ENCODE measurements around the gene KRT36. TPM values are rescaled to one million over a fixed set of nuclear protein-coding genes. Genes with fewer than 3 reads are reported as not detected.

The KRT36 gene
- total and polyA plus RNA-seq, 4 donors, result 0.50 TPM; not detected in 3

- H3K27me3 ChIP-seq (ENCODE audit: control insufficient read depth in 1 of 2, insufficient read depth in 2 of 2, low read length in 1 of 2), result no peaks in the 10 kb centered on the region
- H3K4me1 ChIP-seq (ENCODE audit: control insufficient read depth in 1 of 2, insufficient read depth in 2 of 2, low read length in 2 of 2), result no peaks in the 10 kb centered on the region
- no peak overlapping the region for H3K4me3 ChIP-seq (ENCODE audit: low read length in 2 of 2)
- intact Hi-C loops (cut with DNase I), result no loop called here
- 88 to 91% methylated on average over 14 of the region's 14 CpGs for WGBS, 2 donors
- DNase-seq (no peak), ATAC-seq (ENCODE audit: low FRiP score) (no peak)
- H3K9me3 ChIP-seq (ENCODE audit: control insufficient read depth, low read length), result no peaks in the 10 kb centered on the region
- H3K27ac ChIP-seq (ENCODE audit: low read depth in 1 of 2, low read length in 2 of 2), result no peak overlapping the region
- no peaks in the 10 kb centered on the region for H3K36me3 ChIP-seq (ENCODE audit: control insufficient read depth in 1 of 2, insufficient read depth in 2 of 2, low read length in 1 of 2)
Measured at GRCh38 chr17:41516830-41517283, 27.1 kb upstream of the KRT36 start.

GRCh38 chr17:41516147-41516829, 26.6 kb upstream of the KRT36 start:
- Histone ChIP-seq H3K27ac (ENCODE audit: low read depth in 1 of 2, low read length in 2 of 2) (no peak overlapping the region), H3K9me3 (ENCODE audit: control insufficient read depth, low read length) (no peaks in the 10 kb centered on the region), H3K4me3 (ENCODE audit: low read length in 2 of 2) (no peak overlapping the region), H3K27me3 (ENCODE audit: control insufficient read depth in 1 of 2, insufficient read depth in 2 of 2, low read length in 1 of 2) (no peaks in the 10 kb centered on the region), H3K4me1 (ENCODE audit: control insufficient read depth in 1 of 2, insufficient read depth in 2 of 2, low read length in 2 of 2) (no peaks in the 10 kb centered on the region), H3K36me3 (ENCODE audit: control insufficient read depth in 1 of 2, insufficient read depth in 2 of 2, low read length in 1 of 2) (no peaks in the 10 kb centered on the region)
- ATAC-seq (ENCODE audit: low FRiP score), result no peak
- no peak for DNase-seq
- intact Hi-C loops (cut with DNase I), result no loop called here
- 91 to 93% methylated on average over 14 of the region's 14 CpGs for WGBS, 2 donors

- ATAC-seq (ENCODE audit: low FRiP score) (no peak), DNase-seq (no peak)
- intact Hi-C loops (cut with DNase I), result no loop called here
- no peaks in the 10 kb centered on the region for H3K4me1 ChIP-seq (ENCODE audit: control insufficient read depth in 1 of 2, insufficient read depth in 2 of 2, low read length in 2 of 2)
- no peak overlapping the region for H3K27ac ChIP-seq (ENCODE audit: low read depth in 1 of 2, low read length in 2 of 2)
- no peak overlapping the region for H3K4me3 ChIP-seq (ENCODE audit: low read length in 2 of 2)
- H3K27me3 ChIP-seq (ENCODE audit: control insufficient read depth in 1 of 2, insufficient read depth in 2 of 2, low read length in 1 of 2), result no peaks in the 10 kb centered on the region
- WGBS, 2 donors, result 74 to 75% methylated on average over 5 of the region's 5 CpGs
- H3K36me3 ChIP-seq (ENCODE audit: control insufficient read depth in 1 of 2, insufficient read depth in 2 of 2, low read length in 1 of 2), result no peaks in the 10 kb centered on the region
- H3K9me3 ChIP-seq (ENCODE audit: control insufficient read depth, low read length), result no peaks in the 10 kb centered on the region
Measured at GRCh38 chr17:41513168-41513547, 23.4 kb upstream of the KRT36 start.

GRCh38 chr17:41512546-41513167, 22.9 kb upstream of the KRT36 start:
- H3K4me1 ChIP-seq (ENCODE audit: control insufficient read depth in 1 of 2, insufficient read depth in 2 of 2, low read length in 2 of 2), result no peaks in the 10 kb centered on the region
- no peak overlapping the region for H3K4me3 ChIP-seq (ENCODE audit: low read length in 2 of 2)
- H3K27me3 ChIP-seq (ENCODE audit: control insufficient read depth in 1 of 2, insufficient read depth in 2 of 2, low read length in 1 of 2), result no peaks in the 10 kb centered on the region
- intact Hi-C loops (cut with DNase I), result no loop called here
- ATAC-seq (ENCODE audit: low FRiP score), result no peak
- H3K27ac ChIP-seq (ENCODE audit: low read depth in 1 of 2, low read length in 2 of 2), result no peak overlapping the region
- H3K9me3 ChIP-seq (ENCODE audit: control insufficient read depth, low read length), result no peaks in the 10 kb centered on the region
- WGBS, 2 donors, result 71 to 79% methylated on average over 7 of the region's 7 CpGs
- no peaks in the 10 kb centered on the region for H3K36me3 ChIP-seq (ENCODE audit: control insufficient read depth in 1 of 2, insufficient read depth in 2 of 2, low read length in 1 of 2)
- DNase-seq, result no peak

- Histone ChIP-seq H3K4me1 (ENCODE audit: control insufficient read depth in 1 of 2, insufficient read depth in 2 of 2, low read length in 2 of 2) (no peaks in the 10 kb centered on the region), H3K4me3 (ENCODE audit: low read length in 2 of 2) (no peak overlapping the region), H3K27ac (ENCODE audit: low read depth in 1 of 2, low read length in 2 of 2) (no peak overlapping the region), H3K36me3 (ENCODE audit: control insufficient read depth in 1 of 2, insufficient read depth in 2 of 2, low read length in 1 of 2) (no peaks in the 10 kb centered on the region), H3K27me3 (ENCODE audit: control insufficient read depth in 1 of 2, insufficient read depth in 2 of 2, low read length in 1 of 2) (no peaks in the 10 kb centered on the region), H3K9me3 (ENCODE audit: control insufficient read depth, low read length) (no peaks in the 10 kb centered on the region)
- ATAC-seq (ENCODE audit: low FRiP score), result no peak
- 75 to 76% methylated on average over 10 of the region's 10 CpGs for WGBS, 2 donors
- DNase-seq, result no peak
- intact Hi-C loops (cut with DNase I), result no loop called here
Measured at GRCh38 chr17:41511716-41512115, 22.0 kb upstream of the KRT36 start.

GRCh38 chr17:41511116-41511515, 21.4 kb upstream of the KRT36 start:
- no peak overlapping the region for H3K4me3 ChIP-seq (ENCODE audit: low read length in 2 of 2)
- H3K27me3 ChIP-seq (ENCODE audit: control insufficient read depth in 1 of 2, insufficient read depth in 2 of 2, low read length in 1 of 2), result no peaks in the 10 kb centered on the region
- H3K36me3 ChIP-seq (ENCODE audit: control insufficient read depth in 1 of 2, insufficient read depth in 2 of 2, low read length in 1 of 2), result no peaks in the 10 kb centered on the region
- ATAC-seq (ENCODE audit: low FRiP score) (no peak), DNase-seq (no peak)
- H3K27ac ChIP-seq (ENCODE audit: low read depth in 1 of 2, low read length in 2 of 2), result no peak overlapping the region
- WGBS, 2 donors, result 81 to 85% methylated on average over 4 of the region's 4 CpGs
- no peaks in the 10 kb centered on the region for H3K4me1 ChIP-seq (ENCODE audit: control insufficient read depth in 1 of 2, insufficient read depth in 2 of 2, low read length in 2 of 2)
- no peaks in the 10 kb centered on the region for H3K9me3 ChIP-seq (ENCODE audit: control insufficient read depth, low read length)
- intact Hi-C loops (cut with DNase I), result no loop called here

- intact Hi-C loops (cut with DNase I), result no loop called here
- Histone ChIP-seq H3K4me1 (ENCODE audit: control insufficient read depth in 1 of 2, insufficient read depth in 2 of 2, low read length in 2 of 2) (no peaks in the 10 kb centered on the region), H3K4me3 (ENCODE audit: low read length in 2 of 2) (no peak overlapping the region), H3K9me3 (ENCODE audit: control insufficient read depth, low read length) (no peaks in the 10 kb centered on the region), H3K27ac (ENCODE audit: low read depth in 1 of 2, low read length in 2 of 2) (no peak overlapping the region), H3K36me3 (ENCODE audit: control insufficient read depth in 1 of 2, insufficient read depth in 2 of 2, low read length in 1 of 2) (no peaks in the 10 kb centered on the region), H3K27me3 (ENCODE audit: control insufficient read depth in 1 of 2, insufficient read depth in 2 of 2, low read length in 1 of 2) (no peaks in the 10 kb centered on the region)
- ATAC-seq (ENCODE audit: low FRiP score), result no peak
- 79% methylated on average over 7 of the region's 7 CpGs for WGBS, 2 donors
- no peak for DNase-seq
Measured at GRCh38 chr17:41510251-41511065, 20.7 kb upstream of the KRT36 start.

GRCh38 chr17:41507315-41507880, 17.7 kb upstream of the KRT36 start:
- WGBS, 2 donors, result 57 to 58% methylated on average over 10 of the region's 10 CpGs
- Histone ChIP-seq H3K9me3 (ENCODE audit: control insufficient read depth, low read length) (no peaks in the 10 kb centered on the region), H3K4me1 (ENCODE audit: control insufficient read depth in 1 of 2, insufficient read depth in 2 of 2, low read length in 2 of 2) (no peaks in the 10 kb centered on the region), H3K27ac (ENCODE audit: low read depth in 1 of 2, low read length in 2 of 2) (no peak overlapping the region), H3K36me3 (ENCODE audit: control insufficient read depth in 1 of 2, insufficient read depth in 2 of 2, low read length in 1 of 2) (no peaks in the 10 kb centered on the region), H3K4me3 (ENCODE audit: low read length in 2 of 2) (no peak overlapping the region), H3K27me3 (ENCODE audit: control insufficient read depth in 1 of 2, insufficient read depth in 2 of 2, low read length in 1 of 2) (no peaks in the 10 kb centered on the region)
- DNase-seq (no peak), ATAC-seq (ENCODE audit: low FRiP score) (no peak)
- intact Hi-C loops (cut with DNase I), result no loop called here

Data from aorta (tissue), 5 donors.